Measurements from ENCODE around the gene OR7G1.
"Not testable (repeated sequence)": the region's sequence is repeated elsewhere in the genome, so short reads cannot be mapped to it uniquely, and the experiment has no call there.

The OR7G1 gene

DNA sequence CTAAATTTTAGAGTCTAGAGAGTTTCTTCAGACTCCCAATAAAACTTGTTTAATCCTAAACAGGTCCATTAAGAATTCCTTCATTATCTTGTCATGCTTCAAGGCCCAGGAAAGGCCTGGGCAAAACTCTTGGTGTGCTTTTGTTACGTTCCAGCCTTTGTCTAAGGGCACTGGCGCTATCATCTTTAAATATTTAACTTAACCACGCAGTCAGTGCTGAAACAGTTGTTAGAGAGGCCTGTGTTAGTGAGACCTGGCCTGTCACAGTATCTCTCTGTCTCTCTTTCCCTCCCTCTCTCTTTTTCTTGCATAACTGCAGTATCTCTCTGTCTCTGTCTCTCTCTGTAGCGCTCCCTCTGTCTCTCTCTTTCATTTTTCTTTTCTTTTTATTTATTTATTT lies 36.9 kb downstream of the OR7G1 start:
- DNase-seq (ENCODE audit: low read depth in 1 of 2, low spot score in 1 of 2): no peak

DNA sequence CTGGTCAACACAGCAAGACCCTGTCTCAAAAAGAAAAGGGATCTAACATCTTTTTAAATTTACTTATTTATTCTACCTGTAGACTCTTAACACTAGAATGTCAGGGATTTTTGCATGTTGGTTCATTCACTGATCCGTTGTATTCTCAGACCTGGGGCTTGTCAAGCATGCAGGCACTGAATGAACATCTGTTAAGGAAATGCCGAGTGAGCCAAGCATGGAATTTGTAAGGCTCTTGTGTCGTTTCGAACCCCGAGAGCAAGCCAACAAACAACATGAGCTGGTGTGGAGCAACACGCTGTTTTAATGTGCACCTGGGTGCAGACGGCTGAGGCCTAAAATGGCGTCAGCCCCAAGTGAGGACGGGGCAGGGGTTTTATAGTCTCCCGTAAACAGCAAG lies 38.7 kb downstream of the OR7G1 start:
- no peak for DNase-seq (ENCODE audit: low read depth in 1 of 2, low spot score in 1 of 2)

DNA sequence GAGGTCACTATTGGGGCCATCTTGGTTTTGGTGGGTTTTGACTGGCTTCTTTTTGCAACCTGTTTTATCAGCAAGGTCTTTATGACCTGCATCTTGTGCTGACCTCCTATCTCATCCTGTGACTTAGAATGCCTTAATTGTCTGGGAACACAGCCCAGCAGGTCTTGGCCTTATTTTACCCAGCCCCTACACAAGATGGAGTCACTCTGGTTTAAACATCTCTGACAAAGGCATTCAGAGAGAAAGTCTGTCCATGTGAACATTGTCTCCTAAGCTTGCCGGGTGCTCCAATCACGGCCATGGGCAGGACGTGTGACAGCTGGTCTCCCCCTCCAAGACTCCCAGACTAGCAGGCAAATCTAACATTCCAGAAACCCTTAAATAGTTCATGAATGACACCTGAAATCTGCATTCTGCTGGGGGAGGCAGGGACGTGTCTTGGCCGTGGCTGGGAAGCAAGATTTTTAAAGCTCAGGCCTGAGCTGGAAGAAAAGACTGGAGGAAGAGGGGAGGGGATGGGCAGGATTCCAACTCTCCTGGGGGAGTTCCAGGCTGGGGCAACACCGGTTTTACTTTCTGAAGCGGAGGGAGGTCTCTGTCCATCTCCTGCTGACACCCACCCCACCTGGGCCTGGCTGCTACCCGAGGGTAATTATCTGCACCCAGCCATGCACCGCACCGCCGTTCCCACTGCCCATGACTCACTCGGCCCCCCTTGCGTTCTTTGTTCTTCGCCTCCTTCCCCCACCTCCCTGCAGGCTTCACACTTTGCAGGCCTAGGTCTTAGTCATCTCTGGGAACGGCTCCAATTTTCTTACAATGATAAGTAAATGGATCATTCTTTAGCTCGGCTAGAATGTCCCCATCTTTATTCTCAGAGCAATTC lies 40.3 kb downstream of the OR7G1 start:
- DNase-seq (ENCODE audit: low read depth in 1 of 2, low spot score in 1 of 2): no peak

DNA sequence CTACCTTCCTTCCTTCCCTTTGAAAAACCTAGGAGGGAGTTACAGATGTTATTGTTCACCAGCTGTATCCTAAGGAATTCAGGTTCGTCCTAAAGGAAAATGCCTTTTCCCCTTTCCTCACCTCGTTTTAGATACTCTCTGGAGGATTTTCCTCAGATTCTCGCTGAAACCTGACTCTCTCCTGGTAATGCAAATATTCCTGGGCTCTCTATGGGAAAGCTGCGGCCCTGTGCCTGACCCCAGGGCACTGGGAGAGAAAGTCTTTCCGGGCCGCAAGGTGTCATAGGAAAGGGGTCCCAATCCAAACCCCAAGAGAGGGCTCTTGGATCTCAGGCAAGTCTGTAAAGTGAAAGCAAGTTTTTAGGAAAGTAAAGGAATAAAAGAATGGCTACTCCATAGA lies 41.8 kb downstream of the OR7G1 start:
- DNase-seq (ENCODE audit: low read depth in 1 of 2, low spot score in 1 of 2): no peak

DNA sequence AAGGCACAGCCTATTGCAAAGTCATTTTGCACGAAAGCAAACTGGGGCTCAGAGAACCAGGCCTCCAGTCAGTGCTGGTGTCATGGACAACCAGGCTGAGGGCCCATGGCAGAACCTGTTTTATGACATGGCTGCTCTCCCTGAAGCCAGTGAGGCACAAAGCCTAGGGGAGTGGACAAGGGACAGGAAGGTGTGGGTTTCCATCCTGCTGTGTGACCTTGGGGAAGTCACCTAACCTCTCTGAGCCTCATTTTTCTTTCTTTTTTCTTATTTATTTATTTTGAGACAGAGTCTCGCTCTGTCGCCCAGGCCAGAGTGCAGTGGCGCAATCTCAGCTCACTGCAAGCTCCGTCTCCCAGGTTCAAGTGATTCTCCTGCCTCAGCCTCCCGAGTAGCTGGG lies 43.8 kb downstream of the OR7G1 start:
- not testable (repeated sequence) for DNase-seq (ENCODE audit: low read depth in 1 of 2, low spot score in 1 of 2)

DNA sequence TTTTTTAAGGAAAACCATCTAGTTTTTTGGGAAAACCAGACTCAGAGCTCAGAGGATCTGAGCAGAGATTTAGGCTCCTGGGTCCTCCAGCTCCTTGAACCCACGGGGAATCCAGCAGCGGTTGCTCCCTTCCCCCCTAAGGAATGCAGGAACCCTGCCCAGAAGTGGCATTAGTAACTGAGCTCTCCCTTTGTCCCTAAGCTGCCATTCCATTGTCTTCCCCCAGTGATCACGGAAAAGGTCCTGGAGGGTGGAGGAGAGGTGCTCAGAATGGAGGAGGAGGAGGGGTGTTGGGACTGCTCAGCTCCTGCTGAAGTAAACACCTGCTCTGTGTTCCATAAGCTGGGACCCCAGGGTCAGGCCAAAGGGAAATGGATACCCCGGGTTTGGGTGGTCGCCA lies 45.5 kb downstream of the OR7G1 start:
- no peak for DNase-seq (ENCODE audit: low read depth in 1 of 2, low spot score in 1 of 2)

DNA sequence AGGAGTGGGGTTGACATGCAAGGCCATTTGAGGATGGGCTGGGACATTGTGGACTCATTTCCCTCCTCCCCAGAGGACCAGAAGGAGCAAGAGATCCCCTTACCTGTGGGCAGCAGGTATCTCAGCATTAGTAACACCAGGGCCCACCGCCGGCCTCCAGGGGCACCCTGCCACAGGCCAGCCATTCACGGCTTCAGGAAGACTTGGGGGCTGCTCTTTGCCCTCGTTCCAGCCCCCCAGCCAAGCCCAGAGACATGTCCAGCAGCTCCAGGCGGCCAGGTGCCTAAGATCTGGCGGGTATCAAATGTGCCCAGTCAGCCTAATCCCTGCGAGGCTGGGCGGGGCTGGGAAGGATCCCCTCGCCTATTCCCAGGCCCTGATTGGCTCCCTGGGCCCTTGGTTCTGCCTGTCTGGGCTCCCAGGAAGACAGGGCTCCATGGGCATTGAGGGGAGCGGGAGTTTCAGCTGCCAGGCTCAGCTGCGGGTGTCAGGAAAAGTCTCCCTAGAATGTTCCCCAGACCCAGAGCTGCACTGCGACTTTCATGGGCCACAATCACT lies 50.0 kb downstream of the OR7G1 start:
- no peak for DNase-seq (ENCODE audit: low read depth in 1 of 2, low spot score in 1 of 2)
